A673 (cell line): ENCODE measurements around the gene FBXO42. TPM values are rescaled to one million over a fixed set of nuclear protein-coding genes. Genes with fewer than 3 reads are reported as not detected.

Experiments
- BruUV-seq: library from RNA; stranded (reverse); fragments of 400-500 nt; replicated peaks from 2 replicates; lab custom pipeline; 2021; lab: Mats Ljungman, UMichigan
- CTCF ChIA-PET: fragments of 300-600 bp; sonication (Branson Sonifier 250); formaldehyde crosslinking; loops from one replicate; lab custom pipeline; 2022; ENCODE audit warnings: antibody characterized with exemption; lab: Charles Lee
- POLR2A ChIA-PET: fragments of 300-600 bp; sonication (Branson Sonifier 250); formaldehyde crosslinking; loops from one replicate; lab custom pipeline; 2022; ENCODE audit warnings: antibody characterized with exemption; ENCODE audit not compliant: low non-redundant PET; lab: Charles Lee
- DNase-seq: peaks from one replicate; pipeline ENCODE4 v3.0.0-alpha.2; 2015; ENCODE audit warnings: low spot score
- H3K27ac ChIP-seq: fragments of 200-600 bp; sonication (generic); 2 replicates; pipeline ENCODE4 v1.5.1; 2016; ENCODE audit warnings: mixed run types, low read depth, mild to moderate bottlenecking, mixed read lengths, antibody characterized with exemption, low read length; ENCODE audit not compliant: poor library complexity, severe bottlenecking
- H3K27me3 ChIP-seq: fragments of 200-600 bp; sonication (generic); replicated peaks from 2 replicates; pipeline ENCODE4 v1.6.1; 2017; ENCODE audit warnings: mixed run types, low read depth, mild to moderate bottlenecking, mixed read lengths, antibody characterized with exemption, low read length; ENCODE audit not compliant: insufficient read depth, poor library complexity
- H3K36me3 ChIP-seq: fragments of 200-600 bp; sonication (generic); 2 replicates; pipeline ENCODE4 v1.6.1; 2016; ENCODE audit warnings: mixed run types, mild to moderate bottlenecking, mixed read lengths, antibody characterized with exemption, low read length; ENCODE audit not compliant: insufficient read depth, poor library complexity, severe bottlenecking
- H3K4me1 ChIP-seq: fragments of 200-600 bp; sonication (generic); 2 replicates; pipeline ENCODE4 v1.6.1; 2017; ENCODE audit warnings: mixed run types, mild to moderate bottlenecking, mixed read lengths, antibody characterized with exemption, low read length; ENCODE audit not compliant: insufficient read depth, poor library complexity, severe bottlenecking
- H3K4me3 ChIP-seq: fragments of 200-600 bp; sonication (generic); 2 replicates; pipeline ENCODE4 v1.5.1; 2016; ENCODE audit warnings: low read depth, mixed run types, mild to moderate bottlenecking, mixed read lengths, low read length; ENCODE audit not compliant: poor library complexity, severe bottlenecking
- H3K9me3 ChIP-seq: fragments of 200-600 bp; sonication (generic); 2 replicates; pipeline ENCODE4 v1.6.1; 2016; ENCODE audit warnings: mixed run types, low read depth, mild to moderate bottlenecking, mixed read lengths, antibody characterized with exemption, low read length; ENCODE audit not compliant: poor library complexity, severe bottlenecking
- EZH2 ChIP-seq: fragments of 200-600 bp; sonication (generic); IDR thresholded peaks from 2 replicates; pipeline ENCODE4 v1.6.1; 2017; ENCODE audit warnings: borderline replicate concordance, low read depth, mild to moderate bottlenecking, mixed read lengths, antibody characterized with exemption, low read length; ENCODE audit not compliant: poor library complexity, severe bottlenecking
- intact Hi-C: fragments of 100-400 bp; cut with micrococcal nuclease; formaldehyde crosslinking; loops from one replicate; pipeline ENCODE4 v1.10.0; 2022; ENCODE audit not compliant: unreplicated experiment
- total RNA-seq: library from RNA; stranded (reverse); gene quantifications from 2 replicates; pipeline ENCODE4 v1.2.3, GENCODE V29; 2021
- TF ChIP-seq, protein P1 (sequence below): fragments of 300-800, 200-600 bp; sonication (generic); conservative IDR thresholded peaks from 2 replicates; pipeline ENCODE4 v1.5.1; 2017; ENCODE audit warnings: low read depth, mild to moderate bottlenecking, antibody characterized with exemption, low read length, moderate library complexity, mixed read lengths

FBXO42 gene
- total RNA-seq, 1 experiment from 2014 or later: 19.5 TPM

DNA sequence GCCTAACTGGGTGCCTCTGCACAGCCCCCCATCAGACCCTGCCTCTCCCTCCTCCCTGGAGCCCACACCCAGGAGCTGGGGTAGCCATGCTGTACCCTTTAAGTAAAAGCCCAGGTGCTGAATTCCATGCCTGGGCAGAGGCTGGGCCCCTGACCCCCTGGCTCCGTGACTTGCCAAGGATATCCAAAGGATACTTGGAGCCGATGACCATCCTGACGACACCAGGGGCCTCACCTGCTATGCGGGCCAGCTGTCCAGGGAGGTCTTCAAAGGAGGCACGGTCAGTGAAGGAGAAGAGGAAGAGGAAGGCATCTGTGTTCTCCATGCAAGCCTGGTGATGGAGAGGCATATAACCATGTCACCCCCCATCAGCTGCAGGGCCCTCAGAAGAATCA, 120.0 kb downstream of the FBXO42 start:
- CTCF ChIA-PET: no interaction called here
- no TSS peak for BruUV-seq
- no peaks in the 10 kb centered on the region for H3K36me3 ChIP-seq
- intact Hi-C loops: no loop called here
- TF ChIP-seq, protein P1, sequence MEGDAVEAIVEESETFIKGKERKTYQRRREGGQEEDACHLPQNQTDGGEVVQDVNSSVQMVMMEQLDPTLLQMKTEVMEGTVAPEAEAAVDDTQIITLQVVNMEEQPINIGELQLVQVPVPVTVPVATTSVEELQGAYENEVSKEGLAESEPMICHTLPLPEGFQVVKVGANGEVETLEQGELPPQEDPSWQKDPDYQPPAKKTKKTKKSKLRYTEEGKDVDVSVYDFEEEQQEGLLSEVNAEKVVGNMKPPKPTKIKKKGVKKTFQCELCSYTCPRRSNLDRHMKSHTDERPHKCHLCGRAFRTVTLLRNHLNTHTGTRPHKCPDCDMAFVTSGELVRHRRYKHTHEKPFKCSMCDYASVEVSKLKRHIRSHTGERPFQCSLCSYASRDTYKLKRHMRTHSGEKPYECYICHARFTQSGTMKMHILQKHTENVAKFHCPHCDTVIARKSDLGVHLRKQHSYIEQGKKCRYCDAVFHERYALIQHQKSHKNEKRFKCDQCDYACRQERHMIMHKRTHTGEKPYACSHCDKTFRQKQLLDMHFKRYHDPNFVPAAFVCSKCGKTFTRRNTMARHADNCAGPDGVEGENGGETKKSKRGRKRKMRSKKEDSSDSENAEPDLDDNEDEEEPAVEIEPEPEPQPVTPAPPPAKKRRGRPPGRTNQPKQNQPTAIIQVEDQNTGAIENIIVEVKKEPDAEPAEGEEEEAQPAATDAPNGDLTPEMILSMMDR: no peak
- no peak for TF ChIP-seq EZH2
- POLR2A ChIA-PET: no interaction called here
- H3K4me1 ChIP-seq: peaks cover 8% of the 10 kb centered on the region
- no peak for DNase-seq
- no peaks in the 10 kb centered on the region for H3K27me3 ChIP-seq
- H3K9me3 ChIP-seq: no peaks in the 10 kb centered on the region
- H3K4me3 ChIP-seq: no peak overlapping the region
- no peak overlapping the region for H3K27ac ChIP-seq

DNA sequence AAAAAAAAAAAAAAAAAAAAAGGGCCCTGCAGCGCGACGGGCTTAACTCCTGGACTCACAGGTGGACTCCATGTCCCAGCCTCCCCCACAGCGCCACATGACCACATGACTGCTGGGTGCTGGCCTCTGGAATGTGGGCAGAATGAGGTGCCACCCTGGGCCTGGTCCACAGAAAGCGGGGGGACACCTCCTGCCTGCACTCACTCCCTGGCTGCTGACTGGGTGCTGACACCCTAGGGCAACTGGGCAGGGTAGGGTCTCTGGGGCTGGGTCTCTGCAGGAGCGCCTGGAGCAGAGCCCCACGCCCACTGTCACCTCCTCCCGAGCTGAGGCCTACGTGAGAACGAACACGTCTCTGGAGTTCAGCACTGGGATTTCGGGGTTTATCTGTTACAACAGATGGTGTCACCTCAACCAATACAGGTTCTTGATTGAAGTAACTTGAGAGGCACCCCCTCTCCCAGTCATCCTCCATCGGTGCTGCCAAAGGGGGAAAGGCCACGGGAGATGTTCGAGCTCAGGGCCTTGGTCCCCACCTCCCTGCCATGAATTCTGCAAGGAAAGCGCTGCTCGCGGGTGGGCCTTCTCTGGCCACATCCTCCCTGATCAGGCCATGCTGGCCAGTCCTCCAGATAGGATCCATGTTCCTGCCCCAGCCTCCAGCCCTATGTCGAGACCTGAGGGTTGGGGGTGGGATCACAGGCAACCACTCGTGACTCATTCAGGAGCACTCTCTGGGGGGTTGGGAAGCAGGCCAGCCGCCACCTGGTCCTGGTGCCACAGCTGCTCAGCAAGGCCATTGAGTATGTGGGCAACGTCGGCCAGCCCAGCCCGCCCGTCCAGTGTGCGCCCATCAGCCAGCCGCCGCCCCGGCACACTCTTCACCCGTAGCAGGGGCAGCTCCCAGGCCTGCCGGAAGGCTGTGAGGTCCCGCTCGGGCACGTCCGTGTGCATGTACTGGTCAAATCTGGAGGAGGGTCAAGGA, 120.7 kb downstream of the FBXO42 start:
- Histone ChIP-seq H3K27ac (no peak overlapping the region), H3K4me3 (no peak overlapping the region), H3K9me3 (no peaks in the 10 kb centered on the region), H3K27me3 (no peaks in the 10 kb centered on the region), H3K4me1 (peaks cover 6% of the 10 kb centered on the region), H3K36me3 (no peaks in the 10 kb centered on the region)
- TF ChIP-seq, protein P1: no peak
- no peak for TF ChIP-seq EZH2
- POLR2A ChIA-PET: no interaction called here
- CTCF ChIA-PET: interaction anchor here (0.7 kb wide), 1 partner anchor 90 kb away, joined by 9 read pairs; no protein-coding TSS in a partner anchor
- DNase-seq: no peak
- intact Hi-C loops: no loop called here
- BruUV-seq: no TSS peak

DNA sequence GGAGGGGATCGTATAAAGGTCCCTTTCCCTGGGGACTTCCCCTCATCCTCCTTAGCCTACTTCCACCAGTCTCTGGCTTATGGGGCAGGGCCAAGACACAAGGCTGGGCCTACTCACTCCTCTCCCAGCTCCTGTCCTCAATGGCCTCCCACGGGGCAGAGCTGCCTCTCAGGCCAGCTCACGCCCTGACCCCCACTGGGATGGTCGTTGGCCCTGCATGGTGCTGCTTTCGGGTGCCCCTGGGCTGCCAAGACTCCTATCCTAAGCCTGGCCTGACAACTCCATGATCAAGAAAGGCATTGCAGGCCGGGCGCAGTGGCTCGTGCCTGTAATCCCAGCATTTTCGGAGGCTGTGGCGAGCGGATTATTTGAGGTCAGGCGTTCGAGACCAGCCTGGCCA, 121.5 kb downstream of the FBXO42 start:
- no TSS peak for BruUV-seq
- H3K4me1 ChIP-seq: no peaks in the 10 kb centered on the region
- TF ChIP-seq, protein P1: no peak
- TF ChIP-seq EZH2: no peak
- intact Hi-C loops: no loop called here
- no peak overlapping the region for H3K4me3 ChIP-seq
- no peaks in the 10 kb centered on the region for H3K9me3 ChIP-seq
- no peak for DNase-seq
- no peak overlapping the region for H3K27ac ChIP-seq
- POLR2A ChIA-PET: no interaction called here
- H3K36me3 ChIP-seq: no peaks in the 10 kb centered on the region
- CTCF ChIA-PET: interaction anchor here (0.7 kb wide), 1 partner anchor 89 kb away, joined by 9 read pairs; no protein-coding TSS in a partner anchor
- no peaks in the 10 kb centered on the region for H3K27me3 ChIP-seq
